Endothelial cell of umbilical vein (primary cell): ENCODE results near the gene LEAP2. TPM values are rescaled to one million over a fixed set of nuclear protein-coding genes. Genes with fewer than 3 reads are reported as not detected.

ENCODE experiments used
- BruUV-seq: library from RNA; stranded (reverse); fragments of 400-500 nt; replicated peaks from 2 replicates; lab custom pipeline; 2021; lab: Mats Ljungman, UMichigan
- CTCF ChIA-PET: fragments of 300-600, 350-600 bp; sonication (Branson Sonifier 250); formaldehyde crosslinking; loops from one replicate; lab custom pipeline; 2021; ENCODE audit warnings: antibody characterized with exemption, inconsistent platforms; lab: Charles Lee
- POLR2A ChIA-PET: fragments of 300-600, 350-600 bp; sonication (Branson Sonifier 250); formaldehyde crosslinking; loops from one replicate; lab custom pipeline; 2021; ENCODE audit warnings: antibody characterized with exemption, inconsistent platforms; lab: Charles Lee
- DNase-seq: peaks from one replicate; pipeline ENCODE4 v3.0.0-alpha.2; 2011; ENCODE audit warnings: low read depth, low spot score
- FAIRE-seq: peaks from 2 replicates; lab custom pipeline; 2011; peaks lifted over from hg19 to GRCh38; lab: Jason Lieb, UNC
- H2AFZ ChIP-seq: 2 replicates; pipeline ENCODE4 v1.6.0; 2012; ENCODE audit warnings: low read depth, low read length, control low read depth, inconsistent platforms
- H3K27ac ChIP-seq: 2 replicates; pipeline ENCODE4 v1.5.1; 2011; ENCODE audit warnings: low read depth, mild to moderate bottlenecking, control low read depth, low read length, moderate library complexity; ENCODE audit not compliant: insufficient read depth
- H3K27me3 ChIP-seq, 2 experiments: 2 replicates each; pipeline versions ENCODE4 v1.6.0 to v1.6.1; 2011; ENCODE audit warnings: low read length in 2 of 2, mixed read lengths in 1 of 2; ENCODE audit not compliant: control insufficient read depth in 2 of 2, insufficient read depth in 2 of 2
- H3K36me3 ChIP-seq, 2 experiments: 2 replicates in 1 of 2; 3 replicates in 1 of 2; pipeline ENCODE4 v1.5.1; 2011; ENCODE audit warnings: low read length in 2 of 2, mild to moderate bottlenecking in 1 of 2, moderate library complexity in 1 of 2; ENCODE audit not compliant: control insufficient read depth in 2 of 2, insufficient read depth in 2 of 2; ENCODE audit errors: extremely low read depth in 1 of 2
- H3K4me1 ChIP-seq: 3 replicates; pipeline ENCODE4 v1.5.1; 2011; ENCODE audit warnings: mild to moderate bottlenecking, low read length; ENCODE audit not compliant: control insufficient read depth, insufficient read depth; ENCODE audit errors: extremely low read depth
- H3K4me2 ChIP-seq: 2 replicates; pipeline ENCODE4 v1.6.1; 2011; ENCODE audit warnings: low read length, control low read depth, mixed read lengths; ENCODE audit not compliant: insufficient read depth
- H3K4me3 ChIP-seq, 3 experiments: fragments of 200-600 bp in 1 of 3; sonication (generic), shearing (Covaris generic) in 1 of 3; replicated peaks in 1 of 3; 2 replicates each; pipeline ENCODE4 v1.5.1; 2011 to 2016; ENCODE audit warnings: control low read depth in 3 of 3, low read length in 3 of 3, mild to moderate bottlenecking in 2 of 3, inconsistent platforms in 1 of 3, low read depth in 1 of 3, moderate library complexity in 1 of 3; ENCODE audit not compliant: insufficient read depth in 1 of 3
- H3K79me2 ChIP-seq: 2 replicates; pipeline ENCODE4 v1.6.0; 2012; ENCODE audit warnings: low read length, inconsistent platforms; ENCODE audit not compliant: control insufficient read depth, insufficient read depth
- H3K9ac ChIP-seq: replicated peaks from 2 replicates; pipeline ENCODE3; 2011; ENCODE audit warnings: low read length, control low read depth; ENCODE audit not compliant: insufficient read depth; ENCODE audit errors: extremely low read depth
- H3K9me1 ChIP-seq: replicated peaks from 3 replicates; pipeline ENCODE4 v1.6.0; 2011; ENCODE audit warnings: mild to moderate bottlenecking, low read length; ENCODE audit not compliant: control insufficient read depth, insufficient read depth; ENCODE audit errors: extremely low read depth
- H3K9me3 ChIP-seq: replicated peaks from 2 replicates; pipeline ENCODE4 v1.5.1; 2012; ENCODE audit warnings: low read length, inconsistent platforms; ENCODE audit not compliant: control insufficient read depth, insufficient read depth
- H4K20me1 ChIP-seq: replicated peaks from 2 replicates; pipeline ENCODE3; 2011; ENCODE audit warnings: mild to moderate bottlenecking, low read length; ENCODE audit not compliant: control insufficient read depth, insufficient read depth; ENCODE audit errors: extremely low read depth
- CTCF ChIP-seq, 2 donors: IDR thresholded peaks; 1 replicate in 1 of 2; 2 replicates in 1 of 2; pipeline ENCODE4 v1.5.1; 2011; ENCODE audit warnings: low read length in 2 of 2, mild to moderate bottlenecking in 2 of 2, moderate library complexity in 2 of 2, control low read depth in 1 of 2, inconsistent platforms in 1 of 2, low read depth in 1 of 2; ENCODE audit not compliant: insufficient read depth in 1 of 2; ENCODE audit errors: extremely low read depth in 1 of 2
- EZH2 ChIP-seq: IDR thresholded peaks from 2 replicates; pipeline ENCODE4 v1.6.1; 2012; ENCODE audit warnings: borderline replicate concordance, low read depth, mild to moderate bottlenecking, moderate library complexity, low read length, inconsistent platforms; ENCODE audit not compliant: severe bottlenecking
- GATA2 ChIP-seq: IDR thresholded peaks from 2 replicates; pipeline ENCODE4 v1.7.0; 2011; ENCODE audit warnings: low read depth, mild to moderate bottlenecking, moderate library complexity, mixed read lengths, low read length; ENCODE audit not compliant: insufficient read length, insufficient read depth
- JUN ChIP-seq: IDR thresholded peaks from 2 replicates; pipeline ENCODE4 v1.6.1; 2011; ENCODE audit warnings: borderline replicate concordance, low read depth; ENCODE audit not compliant: insufficient read length, insufficient read depth
- POLR2A ChIP-seq: IDR thresholded peaks from 2 replicates; pipeline ENCODE4 v1.6.1; 2012; ENCODE audit warnings: low read depth, mild to moderate bottlenecking, control low read depth, low read length
- POLR2AphosphoS5 ChIP-seq: IDR thresholded peaks from 2 replicates; pipeline ENCODE4 v1.6.1; 2012; ENCODE audit warnings: low read depth, mild to moderate bottlenecking, control low read depth, low read length, moderate library complexity; ENCODE audit not compliant: insufficient read depth
- dilution Hi-C: fragments of 300-500 bp; cut with MboI; formaldehyde crosslinking; loops from one replicate; pipeline ENCODE4 v1.15.0; 2019; ENCODE audit warnings: low sequenced_read_pairs; ENCODE audit not compliant: extremely low pct_ligation_motif_present
- intact Hi-C: fragments of 100-400 bp; cut with micrococcal nuclease; formaldehyde crosslinking; loops from one replicate; pipeline ENCODE4 v1.10.0; 2022
- polyA plus RNA-seq, 4 experiments: library from polyadenylated mRNA; depleted of rRNA in 3 of 4; stranded (reverse) in 3 of 4; unstranded in 1 of 4; fragments of >200 nt; gene quantifications; 2 replicates each; pipeline versions ENCODE4 v1.2.1 to v1.2.3, GENCODE V29; 2011 to 2012; ENCODE audit warnings: missing spikeins in 1 of 4
- total RNA-seq: library from RNA; stranded (reverse); gene quantifications from 2 replicates; pipeline ENCODE4 v1.2.3, GENCODE V29; 2021

LEAP2 gene
- total and polyA plus RNA-seq, 2 donors (not counting 3 experiments of a cell fraction or from before 2014, with no cell fraction given) = 0.37 to 0.40 TPM

- Histone ChIP-seq H3K9me1 (no peaks in the 10 kb centered on the region), H3K27ac (no peak overlapping the region), H2AFZ (no peak overlapping the region), H3K9me3 (no peaks in the 10 kb centered on the region), H3K9ac (no peak overlapping the region), H3K4me2 (no peak overlapping the region), H3K4me3 (no peak overlapping the region), H4K20me1 (peaks cover 2% of the 10 kb centered on the region), H3K4me1 (no peaks in the 10 kb centered on the region), H3K36me3 (peaks cover 16 to 39% of the 10 kb centered on the region in 2 experiments), H3K79me2 (no peaks in the 10 kb centered on the region), H3K27me3 (no peaks in the 10 kb centered on the region)
- dilution Hi-C loops (no loop called here), intact Hi-C loops (no loop called here)
- no TSS peak for BruUV-seq
- TF ChIP-seq POLR2A (no peak), JUN (no peak), EZH2 (no peak), GATA2 (no peak), POLR2AphosphoS5 (no peak), CTCF (IDR thresholded peaks at IDR 0.05; ENCODE audit: extremely low read depth in 1 of 2, insufficient read depth in 1 of 2, low read depth in 1 of 2, low read length in 2 of 2) (no peak)
- POLR2A ChIA-PET = no interaction called here
- DNase-seq (no peak), FAIRE-seq (no peak)
- CTCF ChIA-PET = interaction anchor here (0.8 to 1.6 kb wide), 3 partner anchors 10 to 491 kb away, joined by 3 to 5 read pairs (median 3); partner anchors contain the start of gene UQCRQ
These were observed 4.0 kb downstream of the LEAP2 start for GRCh38 chr5:132877466-132877865.
